Calu3 (cell line): ENCODE data around the gene HES3. TPM values are rescaled to one million over a fixed set of nuclear protein-coding genes. Genes with fewer than 3 reads are reported as not detected.

ENCODE experiments used
- BruUV-seq: library from RNA; stranded (reverse); fragments of 400-500 nt; replicated peaks from 2 replicates; lab custom pipeline; 2021; lab: Mats Ljungman, UMichigan
- CTCF ChIA-PET: fragments of 300-600 bp; sonication (Branson Sonifier 250); formaldehyde crosslinking; loops from one replicate; lab custom pipeline; 2022; ENCODE audit warnings: antibody characterized with exemption; lab: Charles Lee
- DNase-seq: peaks from one replicate; pipeline ENCODE4 v3.0.0; 2022
- H3K27ac Mint-ChIP-seq: one replicate; pipeline ENCODE4 v1.8.0; 2022; ENCODE audit warnings: mixed read lengths; ENCODE audit not compliant: unreplicated experiment
- H3K27me3 Mint-ChIP-seq: one replicate; pipeline ENCODE4 v1.8.0; 2022; ENCODE audit warnings: mixed read lengths; ENCODE audit not compliant: unreplicated experiment
- H3K36me3 Mint-ChIP-seq: one replicate; pipeline ENCODE4 v1.8.0; 2022; ENCODE audit warnings: mild to moderate bottlenecking, moderate library complexity, mixed read lengths; ENCODE audit not compliant: insufficient read depth, unreplicated experiment
- H3K4me1 Mint-ChIP-seq: one replicate; pipeline ENCODE4 v1.8.0; 2022; ENCODE audit warnings: mild to moderate bottlenecking, low read depth, mixed read lengths; ENCODE audit not compliant: unreplicated experiment
- H3K4me3 Mint-ChIP-seq: one replicate; pipeline ENCODE4 v1.8.0; 2022; ENCODE audit warnings: mild to moderate bottlenecking, low read depth, moderate library complexity, mixed read lengths; ENCODE audit not compliant: unreplicated experiment
- H3K9me3 Mint-ChIP-seq: one replicate; pipeline ENCODE4 v1.8.0; 2022; ENCODE audit warnings: low read depth, mixed read lengths; ENCODE audit not compliant: unreplicated experiment
- CTCF ChIP-seq: fragments of 200-600 bp; IDR thresholded peaks from one replicate; pipeline ENCODE4 v1.8.0; 2022; ENCODE audit warnings: antibody characterized with exemption; ENCODE audit not compliant: unreplicated experiment
- intact Hi-C: fragments of 100-400 bp; cut with micrococcal nuclease; formaldehyde crosslinking; loops from one replicate; pipeline ENCODE4 v1.10.0; 2022; ENCODE audit not compliant: unreplicated experiment
- total RNA-seq: library from RNA; stranded (reverse); gene quantifications from 2 replicates; pipeline ENCODE4 v1.2.3, GENCODE V29; 2022

Gene HES3
- total RNA-seq, 1 experiment from 2014 or later: not detected

GRCh38 chr1:6256645-6257044, 12.7 kb downstream of the HES3 start:
- H3K4me1 Mint-ChIP-seq: no peaks in the 10 kb centered on the region
- CTCF ChIA-PET: no interaction called here
- H3K36me3 Mint-ChIP-seq: peaks cover 5% of the 10 kb centered on the region
- BruUV-seq: no TSS peak
- no peak overlapping the region for H3K27ac Mint-ChIP-seq
- no peaks in the 10 kb centered on the region for H3K27me3 Mint-ChIP-seq
- H3K9me3 Mint-ChIP-seq: no peaks in the 10 kb centered on the region
- no peak overlapping the region for H3K4me3 Mint-ChIP-seq
- no peak for TF ChIP-seq CTCF
- intact Hi-C loops: no loop called here
- DNase-seq: no peak

GRCh38 chr1:6257541-6258069, 13.6 kb downstream of the HES3 start:
- no peak for TF ChIP-seq CTCF
- no peaks in the 10 kb centered on the region for H3K27me3 Mint-ChIP-seq
- CTCF ChIA-PET: no interaction called here
- no peaks in the 10 kb centered on the region for H3K4me1 Mint-ChIP-seq
- H3K9me3 Mint-ChIP-seq: no peaks in the 10 kb centered on the region
- H3K36me3 Mint-ChIP-seq: peaks cover 5% of the 10 kb centered on the region
- no peak for DNase-seq
- intact Hi-C loops: no loop called here
- no peak overlapping the region for H3K27ac Mint-ChIP-seq
- BruUV-seq: no TSS peak
- no peak overlapping the region for H3K4me3 Mint-ChIP-seq

- no peak for TF ChIP-seq CTCF
- Mint-ChIP-seq H3K36me3 (peaks cover 5% of the 10 kb centered on the region), H3K4me1 (no peaks in the 10 kb centered on the region), H3K27me3 (no peaks in the 10 kb centered on the region), H3K4me3 (no peak overlapping the region), H3K9me3 (no peaks in the 10 kb centered on the region), H3K27ac (no peak overlapping the region)
- CTCF ChIA-PET: no interaction called here
- intact Hi-C loops: no loop called here
- BruUV-seq: no TSS peak
- no peak for DNase-seq
Measured at GRCh38 chr1:6258675-6259074, 14.7 kb downstream of the HES3 start.

- Mint-ChIP-seq H3K4me3 (peak overlapping the region; percentile 55), H3K36me3 (peaks cover 5% of the 10 kb centered on the region), H3K9me3 (no peaks in the 10 kb centered on the region), H3K27ac (no peak overlapping the region), H3K4me1 (no peaks in the 10 kb centered on the region), H3K27me3 (no peaks in the 10 kb centered on the region)
- no TSS peak for BruUV-seq
- peak; percentile 79 for DNase-seq
- CTCF ChIA-PET: interaction anchor here (0.5 kb wide), 1 partner anchor 263 kb away, joined by 3 read pairs; no protein-coding TSS in a partner anchor
- intact Hi-C loops: no loop called here
- no peak for TF ChIP-seq CTCF
Measured at GRCh38 chr1:6259491-6260362, 15.7 kb downstream of the HES3 start.
